DND-41 (cell line): ENCODE measurements around the gene C9orf50.

Source experiments
- ATAC-seq: fragments of 200-7000 bp; cut with Tn5 transposase; 3 replicates; pipeline ENCODE4 v1.9.1; 2021; ENCODE audit warnings: low read depth; ENCODE audit not compliant: insufficient read depth
- DNase-seq: peaks from one replicate; pipeline ENCODE4 v3.0.0-alpha.2; 2020
- H2AFZ ChIP-seq: 2 replicates; pipeline ENCODE4 v1.6.0; 2012; ENCODE audit warnings: low read depth, low read length
- H3K27ac ChIP-seq: 2 replicates; pipeline ENCODE4 v1.5.1; 2012; ENCODE audit warnings: low read length, inconsistent platforms
- H3K27me3 ChIP-seq: fragments of 200-600 bp; sonication (generic); 2 replicates; pipeline ENCODE4 v1.6.0; 2012; ENCODE audit warnings: low read length, mild to moderate bottlenecking, inconsistent platforms; ENCODE audit not compliant: insufficient read depth, poor library complexity
- H3K36me3 ChIP-seq: 2 replicates; pipeline ENCODE4 v1.5.1; 2012; ENCODE audit warnings: low read length, inconsistent platforms; ENCODE audit not compliant: insufficient read depth
- H3K4me1 ChIP-seq: 2 replicates; pipeline ENCODE4 v1.5.1; 2012; ENCODE audit warnings: mild to moderate bottlenecking, low read length; ENCODE audit not compliant: insufficient read depth
- H3K4me2 ChIP-seq: 2 replicates; pipeline ENCODE4 v1.6.0; 2012; ENCODE audit warnings: mild to moderate bottlenecking, moderate library complexity, low read length, inconsistent platforms; ENCODE audit not compliant: insufficient read depth
- H3K4me3 ChIP-seq, 2 experiments: fragments of 200-600 bp in 1 of 2; shearing (Covaris generic) in 1 of 2; 2 replicates each; pipeline ENCODE4 v1.5.1; 2012 to 2016; ENCODE audit warnings: inconsistent platforms in 2 of 2, low read length in 2 of 2, mild to moderate bottlenecking in 2 of 2, low read depth in 1 of 2, moderate library complexity in 1 of 2
- H3K79me2 ChIP-seq: 2 replicates; pipeline ENCODE4 v1.6.0; 2012; ENCODE audit warnings: low read length, inconsistent platforms; ENCODE audit not compliant: insufficient read depth
- H3K9ac ChIP-seq: 2 replicates; pipeline ENCODE4 v1.6.0; 2012; ENCODE audit warnings: low read depth, mild to moderate bottlenecking, inconsistent platforms, low read length, moderate library complexity
- H3K9me3 ChIP-seq: 2 replicates; pipeline ENCODE4 v1.5.1; 2012; ENCODE audit warnings: low read length, moderate library complexity, mild to moderate bottlenecking, inconsistent platforms; ENCODE audit not compliant: insufficient read depth, severe bottlenecking
- H4K20me1 ChIP-seq: 2 replicates; pipeline ENCODE4 v1.6.0; 2012; ENCODE audit warnings: low read length; ENCODE audit not compliant: insufficient read depth
- EZH2 ChIP-seq: IDR thresholded peaks from 3 replicates; pipeline ENCODE4 v1.6.1; 2012; ENCODE audit warnings: borderline replicate concordance, low read depth, mild to moderate bottlenecking, moderate library complexity, low read length, inconsistent platforms; ENCODE audit not compliant: severe bottlenecking
- TF ChIP-seq, protein P1 (sequence below): IDR thresholded peaks from 2 replicates; pipeline ENCODE4 v1.5.1; 2012; ENCODE audit warnings: borderline replicate concordance, low read length, moderate library complexity, mild to moderate bottlenecking; ENCODE audit not compliant: poor library complexity, severe bottlenecking; ENCODE audit errors: extremely low read depth

The C9orf50 gene

DNA sequence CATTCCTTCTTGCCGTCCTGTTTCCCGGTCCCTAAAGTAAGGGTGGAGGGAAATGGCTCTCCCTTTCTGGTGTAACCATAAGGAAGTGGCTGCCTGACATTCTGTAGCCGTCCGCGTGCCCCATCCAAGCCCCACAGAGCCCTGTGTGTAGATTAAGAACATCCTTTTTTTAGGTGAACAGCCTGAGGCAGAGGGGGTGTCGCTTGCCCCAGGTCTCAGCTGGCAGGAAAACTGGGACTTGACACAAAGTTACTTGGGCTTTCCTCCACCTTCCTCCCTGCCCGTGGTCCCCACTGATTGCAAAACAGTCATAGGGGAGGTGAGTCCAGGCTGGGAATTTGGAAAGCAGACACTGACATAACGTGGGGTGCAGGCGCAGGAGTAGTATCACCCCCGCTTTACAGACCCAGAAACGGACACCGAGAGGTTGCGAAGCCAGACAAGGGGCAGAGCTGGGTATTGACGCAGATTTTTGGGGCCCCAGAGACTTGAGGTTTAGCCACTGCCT, 22.8 kb downstream of the C9orf50 start:
- Histone ChIP-seq H3K9me3 (no peaks in the 10 kb centered on the region), H3K36me3 (no peaks in the 10 kb centered on the region), H3K79me2 (no peaks in the 10 kb centered on the region), H4K20me1 (no peaks in the 10 kb centered on the region), H3K4me3 (no peak overlapping the region), H3K4me2 (no peak overlapping the region), H3K27me3 (no peaks in the 10 kb centered on the region), H2AFZ (no peak overlapping the region), H3K4me1 (no peaks in the 10 kb centered on the region), H3K27ac (no peak overlapping the region), H3K9ac (no peak overlapping the region)
- DNase-seq (no peak), ATAC-seq (no peak)
- no peak for TF ChIP-seq EZH2
- TF ChIP-seq, protein P1, sequence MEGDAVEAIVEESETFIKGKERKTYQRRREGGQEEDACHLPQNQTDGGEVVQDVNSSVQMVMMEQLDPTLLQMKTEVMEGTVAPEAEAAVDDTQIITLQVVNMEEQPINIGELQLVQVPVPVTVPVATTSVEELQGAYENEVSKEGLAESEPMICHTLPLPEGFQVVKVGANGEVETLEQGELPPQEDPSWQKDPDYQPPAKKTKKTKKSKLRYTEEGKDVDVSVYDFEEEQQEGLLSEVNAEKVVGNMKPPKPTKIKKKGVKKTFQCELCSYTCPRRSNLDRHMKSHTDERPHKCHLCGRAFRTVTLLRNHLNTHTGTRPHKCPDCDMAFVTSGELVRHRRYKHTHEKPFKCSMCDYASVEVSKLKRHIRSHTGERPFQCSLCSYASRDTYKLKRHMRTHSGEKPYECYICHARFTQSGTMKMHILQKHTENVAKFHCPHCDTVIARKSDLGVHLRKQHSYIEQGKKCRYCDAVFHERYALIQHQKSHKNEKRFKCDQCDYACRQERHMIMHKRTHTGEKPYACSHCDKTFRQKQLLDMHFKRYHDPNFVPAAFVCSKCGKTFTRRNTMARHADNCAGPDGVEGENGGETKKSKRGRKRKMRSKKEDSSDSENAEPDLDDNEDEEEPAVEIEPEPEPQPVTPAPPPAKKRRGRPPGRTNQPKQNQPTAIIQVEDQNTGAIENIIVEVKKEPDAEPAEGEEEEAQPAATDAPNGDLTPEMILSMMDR: no peak

DNA sequence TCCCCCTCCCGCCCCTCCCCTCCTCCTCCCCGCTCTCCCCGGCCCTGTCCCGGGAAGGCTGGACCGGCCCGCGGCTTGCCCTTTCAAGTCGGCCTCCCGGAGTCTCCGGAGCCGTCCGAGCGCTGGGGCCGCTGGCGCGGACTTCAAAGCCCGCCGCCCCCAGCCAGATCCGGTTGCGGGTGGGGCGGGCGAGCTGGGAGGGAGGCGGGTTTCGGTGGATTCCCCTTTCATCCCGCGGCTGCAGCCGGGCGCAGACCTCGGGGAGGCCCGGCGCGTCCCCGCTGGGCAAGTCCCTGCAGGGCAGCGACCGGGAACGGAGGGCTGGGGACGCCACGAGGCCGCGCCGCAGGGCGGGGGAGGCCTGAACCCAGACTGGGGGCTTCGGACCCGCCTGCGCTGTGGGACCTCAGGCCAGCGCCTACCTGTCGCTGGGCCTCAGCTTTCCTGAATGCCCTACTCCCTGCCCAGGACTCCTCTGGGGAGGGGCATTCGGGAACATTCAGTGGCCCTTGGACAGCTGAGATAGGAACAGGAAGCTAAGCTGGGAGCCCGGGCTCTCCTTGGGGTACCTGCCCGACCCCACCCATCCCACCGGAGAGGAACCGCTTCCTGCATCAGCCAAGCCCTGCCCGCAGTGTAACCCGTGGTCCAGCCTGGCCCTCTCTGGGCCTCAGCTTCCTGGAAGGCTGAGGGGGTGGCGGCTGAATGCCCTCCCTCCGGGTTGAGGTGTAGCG, 23.4 kb downstream of the C9orf50 start:
- Histone ChIP-seq H3K36me3 (no peaks in the 10 kb centered on the region), H4K20me1 (no peaks in the 10 kb centered on the region), H3K4me2 (no peak overlapping the region), H3K27ac (no peak overlapping the region), H3K27me3 (no peaks in the 10 kb centered on the region), H3K79me2 (no peaks in the 10 kb centered on the region), H2AFZ (no peak overlapping the region), H3K4me1 (no peaks in the 10 kb centered on the region), H3K4me3 (no peak overlapping the region), H3K9me3 (no peaks in the 10 kb centered on the region), H3K9ac (no peak overlapping the region)
- DNase-seq: no peak
- ATAC-seq: no peak
- TF ChIP-seq EZH2: no peak
- TF ChIP-seq, protein P1: no peak

DNA sequence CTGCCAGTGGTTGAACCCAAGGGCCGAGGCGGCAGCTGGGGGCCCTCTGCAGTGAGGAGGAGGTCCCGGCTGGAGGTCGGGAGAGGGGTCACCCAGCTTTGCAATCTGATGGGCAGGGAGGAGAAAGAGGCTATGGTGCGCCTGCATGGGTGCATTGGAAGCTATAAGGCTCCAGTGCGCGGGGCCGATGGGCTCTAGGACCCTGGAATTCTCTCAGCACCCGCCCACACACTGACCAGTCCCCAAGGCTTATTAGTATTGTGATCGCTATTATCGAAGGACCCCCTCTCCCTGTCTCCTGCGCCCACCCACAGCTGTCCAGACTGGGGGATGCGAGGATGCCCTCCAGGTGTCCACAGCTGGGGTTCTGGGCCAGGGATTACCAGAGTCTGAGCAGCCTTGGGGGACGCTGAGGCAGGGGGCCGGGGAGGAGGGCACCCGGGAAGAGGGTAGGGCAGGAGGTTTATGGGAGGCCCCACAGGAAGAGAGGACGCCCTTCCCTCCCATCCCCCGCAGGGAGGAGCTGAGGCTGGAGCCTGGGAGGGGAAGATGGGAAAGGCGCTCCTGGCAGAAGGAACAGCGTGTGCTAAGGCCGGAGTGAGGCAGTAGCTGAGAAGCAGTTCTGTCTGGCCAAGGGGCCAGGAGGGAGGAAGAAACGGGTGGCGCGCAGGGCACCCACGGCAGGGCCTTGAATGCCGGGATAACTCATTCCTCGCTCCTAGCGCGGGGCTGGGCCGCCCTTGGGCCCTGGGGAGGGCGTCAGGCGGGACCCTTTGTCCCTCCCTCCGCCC, 24.2 kb downstream of the C9orf50 start:
- Histone ChIP-seq H4K20me1 (no peaks in the 10 kb centered on the region), H3K4me2 (no peak overlapping the region), H3K27ac (no peak overlapping the region), H3K4me1 (no peaks in the 10 kb centered on the region), H3K36me3 (no peaks in the 10 kb centered on the region), H2AFZ (no peak overlapping the region), H3K27me3 (no peaks in the 10 kb centered on the region), H3K4me3 (no peak overlapping the region), H3K9ac (no peak overlapping the region), H3K9me3 (no peaks in the 10 kb centered on the region), H3K79me2 (no peaks in the 10 kb centered on the region)
- ATAC-seq: no peak
- DNase-seq: no peak
- TF ChIP-seq, protein P1: no peak
- TF ChIP-seq EZH2: no peak
